ENCODE results near the gene TMCO5A.

TMCO5A gene

DNA sequence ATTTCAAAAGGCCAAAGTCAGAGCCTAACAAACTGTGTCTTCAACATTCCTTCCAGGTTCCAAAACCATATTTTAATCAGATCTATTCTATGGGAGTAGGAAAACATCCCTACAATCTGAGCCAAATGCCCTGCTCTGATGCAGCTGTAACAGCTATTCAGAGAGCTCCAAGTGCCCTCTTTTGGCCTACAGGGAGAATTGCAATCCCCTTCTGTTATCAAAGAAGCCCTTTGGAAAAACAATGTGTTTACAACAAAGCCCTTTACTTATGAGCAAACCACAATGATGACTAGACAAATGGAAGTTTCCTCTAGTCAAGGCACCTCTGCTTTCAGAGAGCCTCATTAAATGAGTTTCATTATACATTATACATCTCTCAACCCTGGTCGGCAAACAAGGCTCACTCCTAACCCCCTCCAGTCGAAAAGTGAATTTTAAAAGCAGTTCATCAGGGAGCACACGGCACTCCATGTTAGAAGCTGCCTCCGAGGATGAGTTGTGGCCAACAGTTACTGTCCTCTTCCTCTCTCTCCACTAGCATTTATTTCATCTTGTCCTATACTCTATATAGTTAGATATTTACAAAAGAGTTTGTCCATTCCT, 42.6 kb upstream of the TMCO5A start:
- peak overlapping the region; percentile 3; the same call in 1 of the 2 replicates for H2AFZ ChIP-seq (ENCODE audit: low read length)
- no peaks in the 10 kb centered on the region for H4K20me1 ChIP-seq (ENCODE audit: insufficient read depth, low read length)
- no peaks in the 10 kb centered on the region for H3F3A ChIP-seq (ENCODE audit: insufficient read depth, low read length)
- no peaks in the 10 kb centered on the region for H3K36me3 ChIP-seq (replicated peaks; ENCODE audit: insufficient read depth, low read length)
- no peaks in the 10 kb centered on the region for H3K9me3 ChIP-seq (replicated peaks; ENCODE audit: insufficient read depth, low read length)
- DNase-seq = peak; percentile 78
- H3K4me3 ChIP-seq (ENCODE audit: low read length) = no peak overlapping the region
- 0 out of 2 replicates have a peak, but pooled peaks cover 5% of the 10 kb centered on the region for H3K4me1 ChIP-seq (ENCODE audit: low read length)
- H3K9ac ChIP-seq (ENCODE audit: low read length) = no peak overlapping the region
- H3K79me2 ChIP-seq (ENCODE audit: low read length) = no peaks in the 10 kb centered on the region
- H3K27me3 ChIP-seq (replicated peaks; ENCODE audit: insufficient read depth, low read length) = no peaks in the 10 kb centered on the region
- no peak overlapping the region for H3K27ac ChIP-seq (ENCODE audit: low read length)
- no peaks in the 10 kb centered on the region for H3K9me2 ChIP-seq (replicated peaks; ENCODE audit: insufficient read depth, low read length)
- TF ChIP-seq, protein P1, sequence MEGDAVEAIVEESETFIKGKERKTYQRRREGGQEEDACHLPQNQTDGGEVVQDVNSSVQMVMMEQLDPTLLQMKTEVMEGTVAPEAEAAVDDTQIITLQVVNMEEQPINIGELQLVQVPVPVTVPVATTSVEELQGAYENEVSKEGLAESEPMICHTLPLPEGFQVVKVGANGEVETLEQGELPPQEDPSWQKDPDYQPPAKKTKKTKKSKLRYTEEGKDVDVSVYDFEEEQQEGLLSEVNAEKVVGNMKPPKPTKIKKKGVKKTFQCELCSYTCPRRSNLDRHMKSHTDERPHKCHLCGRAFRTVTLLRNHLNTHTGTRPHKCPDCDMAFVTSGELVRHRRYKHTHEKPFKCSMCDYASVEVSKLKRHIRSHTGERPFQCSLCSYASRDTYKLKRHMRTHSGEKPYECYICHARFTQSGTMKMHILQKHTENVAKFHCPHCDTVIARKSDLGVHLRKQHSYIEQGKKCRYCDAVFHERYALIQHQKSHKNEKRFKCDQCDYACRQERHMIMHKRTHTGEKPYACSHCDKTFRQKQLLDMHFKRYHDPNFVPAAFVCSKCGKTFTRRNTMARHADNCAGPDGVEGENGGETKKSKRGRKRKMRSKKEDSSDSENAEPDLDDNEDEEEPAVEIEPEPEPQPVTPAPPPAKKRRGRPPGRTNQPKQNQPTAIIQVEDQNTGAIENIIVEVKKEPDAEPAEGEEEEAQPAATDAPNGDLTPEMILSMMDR (IDR thresholded peaks at IDR 0.05; ENCODE audit: low read length) = peak; percentile 94
- TF ChIP-seq EZH2phosphoT487 (IDR thresholded peaks at IDR 0.05; ENCODE audit: low read length) (no peak), EZH2 (optimal IDR thresholded peaks at IDR 0.05; ENCODE audit: low read depth, low read length) (no peak)
- peak overlapping the region; percentile 4; the same call in 1 of the 2 replicates for H3K4me2 ChIP-seq (ENCODE audit: low read depth, low read length)

DNA sequence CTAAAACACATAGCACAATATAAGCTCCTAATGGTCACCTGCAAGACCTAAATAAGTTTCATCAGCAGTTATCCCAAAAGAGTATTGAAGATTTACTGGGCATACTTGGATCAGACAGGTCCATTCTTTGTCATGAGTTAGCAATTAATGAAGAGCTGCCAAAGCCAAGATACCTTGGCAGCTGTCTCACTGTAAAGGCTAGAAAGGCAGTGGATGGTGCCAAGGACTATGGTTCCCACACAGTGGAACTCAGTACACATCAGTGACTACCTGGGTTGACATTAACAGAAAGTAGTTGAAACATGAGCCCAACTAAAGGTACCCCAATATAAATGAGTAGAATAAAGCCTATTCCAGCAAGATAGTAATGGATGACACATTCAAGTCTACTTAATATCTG, 41.1 kb upstream of the TMCO5A start:
- H3K4me1 ChIP-seq (ENCODE audit: low read length) = 0 out of 2 replicates have a peak, but pooled peaks cover 5% of the 10 kb centered on the region
- no peaks in the 10 kb centered on the region for H3K79me2 ChIP-seq (ENCODE audit: low read length)
- no peak overlapping the region for H2AFZ ChIP-seq (ENCODE audit: low read length)
- no peaks in the 10 kb centered on the region for H3K27me3 ChIP-seq (replicated peaks; ENCODE audit: insufficient read depth, low read length)
- no peak overlapping the region for H3K4me2 ChIP-seq (ENCODE audit: low read depth, low read length)
- H3K27ac ChIP-seq (ENCODE audit: low read length) = no peak overlapping the region
- no peak overlapping the region for H3K4me3 ChIP-seq (ENCODE audit: low read length)
- TF ChIP-seq, protein P1 (IDR thresholded peaks at IDR 0.05; ENCODE audit: low read length) = no peak
- TF ChIP-seq EZH2 (optimal IDR thresholded peaks at IDR 0.05; ENCODE audit: low read depth, low read length) (no peak), EZH2phosphoT487 (IDR thresholded peaks at IDR 0.05; ENCODE audit: low read length) (no peak)
- H3K9ac ChIP-seq (ENCODE audit: low read length) = no peak overlapping the region
- no peaks in the 10 kb centered on the region for H4K20me1 ChIP-seq (ENCODE audit: insufficient read depth, low read length)
- no peaks in the 10 kb centered on the region for H3K36me3 ChIP-seq (replicated peaks; ENCODE audit: insufficient read depth, low read length)
- H3K9me2 ChIP-seq (replicated peaks; ENCODE audit: insufficient read depth, low read length) = no peaks in the 10 kb centered on the region
- no peaks in the 10 kb centered on the region for H3K9me3 ChIP-seq (replicated peaks; ENCODE audit: insufficient read depth, low read length)
- H3F3A ChIP-seq (ENCODE audit: insufficient read depth, low read length) = no peaks in the 10 kb centered on the region
- no peak for DNase-seq

DNA sequence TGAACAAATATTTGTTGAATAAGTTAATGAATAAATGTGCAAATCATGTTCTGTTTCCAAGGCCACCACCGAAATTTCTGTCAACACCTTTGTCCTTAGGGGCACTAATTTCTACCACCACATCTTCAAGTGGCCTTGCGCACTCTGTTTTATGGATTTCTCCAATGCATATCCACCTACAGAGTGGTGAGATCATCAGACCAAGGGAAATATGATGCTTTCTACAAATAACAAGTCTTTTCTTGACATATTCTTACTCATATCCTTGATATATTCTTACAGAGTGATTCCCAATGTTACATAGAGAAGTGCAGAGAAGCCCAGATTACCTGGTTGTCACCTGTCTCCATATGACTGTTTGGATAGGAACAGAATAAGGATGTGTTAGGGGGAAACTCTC, 36.1 kb upstream of the TMCO5A start:
- TF ChIP-seq EZH2phosphoT487 (IDR thresholded peaks at IDR 0.05; ENCODE audit: low read length) = no peak
- TF ChIP-seq EZH2 (optimal IDR thresholded peaks at IDR 0.05; ENCODE audit: low read depth, low read length) = no peak
- Histone ChIP-seq H3K4me2 (ENCODE audit: low read depth, low read length) (no peak overlapping the region), H3K27me3 (replicated peaks; ENCODE audit: insufficient read depth, low read length) (no peaks in the 10 kb centered on the region), H3K4me3 (ENCODE audit: low read length) (no peak overlapping the region), H3K4me1 (ENCODE audit: low read length) (no peaks in the 10 kb centered on the region), H3F3A (ENCODE audit: insufficient read depth, low read length) (no peaks in the 10 kb centered on the region), H3K9me3 (replicated peaks; ENCODE audit: insufficient read depth, low read length) (no peaks in the 10 kb centered on the region), H3K36me3 (replicated peaks; ENCODE audit: insufficient read depth, low read length) (no peaks in the 10 kb centered on the region), H3K9ac (ENCODE audit: low read length) (no peak overlapping the region), H4K20me1 (ENCODE audit: insufficient read depth, low read length) (no peaks in the 10 kb centered on the region), H3K9me2 (replicated peaks; ENCODE audit: insufficient read depth, low read length) (no peaks in the 10 kb centered on the region), H3K79me2 (ENCODE audit: low read length) (no peaks in the 10 kb centered on the region), H3K27ac (ENCODE audit: low read length) (no peak overlapping the region), H2AFZ (ENCODE audit: low read length) (no peak overlapping the region)
- no peak for DNase-seq

Data from MM.1S (cell line).